Immature natural killer cell (primary cell): Measurements from ENCODE around the gene PIK3C2G. TPM values are rescaled to one million over a fixed set of nuclear protein-coding genes. Genes with fewer than 3 reads are reported as not detected.
"Not testable (repeated sequence)": the region's sequence is repeated elsewhere in the genome, so short reads cannot be mapped to it uniquely, and the experiment has no call there.

Source experiments
- DNase-seq, 3 donors: peaks; one replicate each; pipeline ENCODE4 v3.0.0; 2022; ENCODE audit warnings: mixed read lengths in 1 of 3
- H3K27ac Mint-ChIP-seq, 6 donors: one replicate each; pipeline ENCODE4 v1.8.0; 2020; ENCODE audit warnings: mixed read lengths in 6 of 6, mild to moderate bottlenecking in 5 of 6, inconsistent platforms in 4 of 6, moderate library complexity in 3 of 6
- H3K27me3 Mint-ChIP-seq, 3 donors: one replicate each; pipeline ENCODE4 v1.8.0; 2020 to 2021; ENCODE audit warnings: low read depth in 3 of 3, mild to moderate bottlenecking in 3 of 3, mixed read lengths in 3 of 3, moderate library complexity in 3 of 3, inconsistent platforms in 1 of 3
- H3K36me3 Mint-ChIP-seq, 3 donors: one replicate each; pipeline ENCODE4 v1.8.0; 2020; ENCODE audit warnings: mixed read lengths in 3 of 3, inconsistent platforms in 2 of 3, mild to moderate bottlenecking in 2 of 3
- H3K4me1 Mint-ChIP-seq, 2 donors: one replicate each; pipeline ENCODE4 v1.8.0; 2020; ENCODE audit warnings: inconsistent platforms in 2 of 2, mild to moderate bottlenecking in 2 of 2, mixed read lengths in 2 of 2, moderate library complexity in 1 of 2
- H3K4me3 Mint-ChIP-seq, 5 donors: one replicate each; pipeline ENCODE4 v1.8.0; 2020; ENCODE audit warnings: mild to moderate bottlenecking in 5 of 5, mixed read lengths in 5 of 5, inconsistent platforms in 3 of 5, moderate library complexity in 3 of 5
- H3K9me3 Mint-ChIP-seq, 6 donors: one replicate each; pipeline ENCODE4 v1.8.0; 2020; ENCODE audit warnings: mild to moderate bottlenecking in 6 of 6, mixed read lengths in 6 of 6, inconsistent platforms in 4 of 6, moderate library complexity in 3 of 6
- polyA plus RNA-seq, 3 donors: library from polyadenylated mRNA; unstranded; fragments of 300-500 nt; fragmentation: Illumina TruSeq; gene quantifications; one replicate each; pipeline ENCODE4 v1.2.3, GENCODE V29; 2021

Gene PIK3C2G
- polyA plus RNA-seq, 3 donors from 2014 or later: not detected

DNA sequence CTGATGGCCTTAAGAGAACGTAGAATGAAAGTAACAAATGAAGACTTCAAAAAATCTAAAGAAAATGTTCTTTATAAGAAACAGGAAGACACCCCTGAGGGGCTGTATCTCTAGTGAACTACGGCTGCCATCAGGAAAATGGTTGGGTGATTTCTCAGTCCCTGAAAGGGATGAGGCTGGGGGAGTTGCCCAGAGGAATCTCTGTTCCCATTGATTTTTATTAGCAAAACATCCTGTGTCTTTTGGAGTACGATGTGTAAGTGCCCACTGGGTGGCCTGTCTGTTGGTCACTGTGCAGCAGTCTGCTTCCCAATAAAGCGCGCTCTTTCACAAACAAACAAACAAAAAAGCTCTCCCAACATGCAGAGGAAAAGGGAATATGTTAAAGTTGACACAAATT, 432.7 kb downstream of the PIK3C2G start:
- H3K27ac Mint-ChIP-seq, H3K36me3 Mint-ChIP-seq, H3K4me1 Mint-ChIP-seq, H3K4me3 Mint-ChIP-seq, DNase-seq, H3K27me3 Mint-ChIP-seq: not testable (repeated sequence)
- peaks cover 12 to 41% (median 20%) of the 10 kb centered on the region in 6 donors for H3K9me3 Mint-ChIP-seq

DNA sequence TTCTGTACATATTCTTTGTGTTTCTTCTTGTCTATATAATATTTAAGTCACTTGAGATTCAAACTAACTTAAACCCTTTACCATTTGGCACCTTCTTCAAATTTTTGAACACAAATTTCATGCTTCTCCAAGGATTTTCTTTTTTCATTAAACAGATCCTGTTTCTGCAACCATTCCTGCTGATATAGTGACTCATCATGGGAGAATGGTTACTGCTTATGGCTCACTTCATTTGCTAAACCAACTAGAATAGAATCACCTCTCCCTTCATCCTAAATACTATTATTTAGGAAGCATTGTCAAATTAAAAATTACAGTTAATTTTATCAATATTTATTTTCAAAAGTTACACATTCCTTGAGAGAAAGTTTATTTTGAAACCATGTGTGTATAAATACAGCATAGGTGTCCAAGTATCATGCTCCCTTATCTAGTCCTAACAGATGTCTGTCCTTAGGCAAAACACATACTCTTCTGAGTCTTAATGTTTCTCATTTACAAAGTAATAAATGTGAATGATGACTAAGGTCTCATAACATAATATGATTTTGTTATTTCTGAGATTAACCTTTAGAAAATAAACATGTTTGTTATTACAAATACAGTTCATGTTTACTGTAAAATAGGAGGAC, 435.8 kb downstream of the PIK3C2G start:
- Mint-ChIP-seq H3K4me1 (no peaks in the 10 kb centered on the region), H3K4me3 (no peak overlapping the region), H3K36me3 (peaks cover 0 to 7% (median 0%) of the 10 kb centered on the region in 3 donors), H3K27me3 (peaks cover 0 to 2% (median 0%) of the 10 kb centered on the region in 3 donors), H3K9me3 (peaks cover 8 to 23% (median 11%) of the 10 kb centered on the region in 6 donors), H3K27ac (no peak overlapping the region)
- no peak for DNase-seq

Other genes starting within 250 kb of the PIK3C2G start
- not detected for gene RERGL, start 171.3 kb upstream of the PIK3C2G start, polyA plus RNA-seq